AG20443 (cell line): ENCODE measurements around the gene NCAM2.

Experiments used
- DNase-seq: peaks from one replicate; pipeline ENCODE4 v3.0.0; 2012; ENCODE audit warnings: low spot score, mixed read lengths

The NCAM2 gene

DNA sequence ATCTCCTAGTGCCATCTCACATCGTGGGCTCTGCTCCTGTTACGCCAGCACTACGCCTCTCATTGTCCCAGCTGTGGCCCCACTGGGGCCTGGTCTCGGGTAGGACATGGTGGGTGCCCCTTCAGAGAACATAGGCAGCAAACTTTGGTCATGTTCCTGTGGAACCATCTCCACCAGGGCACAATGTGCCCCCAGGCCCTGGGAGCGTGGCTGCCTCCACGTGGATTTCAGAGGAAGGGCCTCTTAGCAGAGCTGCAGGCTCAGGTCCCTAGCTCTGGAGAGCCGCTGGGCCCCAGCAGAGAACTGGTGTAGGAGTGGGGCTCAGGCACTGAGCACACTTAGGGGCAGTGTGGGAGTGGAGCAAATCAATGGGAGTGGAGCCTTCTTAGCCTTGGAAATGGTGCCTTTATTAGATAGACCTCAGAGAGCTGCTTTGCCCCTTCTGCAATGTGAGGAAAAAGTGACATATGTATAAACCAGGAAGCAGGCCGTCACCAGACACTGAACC lies 460.0 kb downstream of the NCAM2 start:
- no peak for DNase-seq

DNA sequence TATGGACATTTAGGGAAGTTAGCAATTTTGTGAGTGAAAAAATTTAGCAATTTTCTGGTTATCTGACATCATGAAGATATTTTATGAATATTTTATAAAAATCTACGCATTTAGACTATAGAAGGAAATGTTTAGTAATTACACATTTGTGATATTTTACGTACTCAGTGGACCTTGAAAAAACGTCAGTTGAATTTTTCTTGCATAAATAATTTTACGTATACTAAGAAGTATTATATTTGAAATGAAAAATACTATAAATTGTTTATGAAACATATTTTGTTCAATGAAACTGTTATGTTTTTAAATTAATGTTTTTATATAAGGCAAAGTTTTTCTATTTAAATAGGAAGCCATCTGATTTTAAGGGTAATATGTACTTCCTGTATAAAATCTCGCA lies 462.8 kb downstream of the NCAM2 start:
- DNase-seq: no peak

DNA sequence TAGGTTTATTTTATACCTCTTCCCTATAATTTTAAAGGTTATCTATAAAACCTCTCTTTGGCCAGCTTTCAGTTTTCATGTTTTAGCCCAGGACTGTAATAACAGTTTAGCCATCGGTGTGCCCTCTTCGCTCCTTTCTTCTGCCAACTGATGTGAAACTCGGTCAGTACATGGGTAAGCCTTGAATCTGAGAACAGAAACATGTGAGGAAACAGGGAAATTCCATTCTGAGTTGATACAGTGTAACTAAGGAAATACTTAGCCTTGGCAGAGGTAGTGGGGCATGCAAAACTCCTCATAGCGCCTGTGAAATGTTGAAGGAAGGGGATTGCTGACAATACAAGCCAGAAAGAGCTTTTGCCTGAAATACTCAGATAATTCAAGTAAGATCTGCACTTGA lies 465.2 kb downstream of the NCAM2 start:
- DNase-seq: no peak

GRCh38 chr21:21464684-21465083 lies 466.5 kb downstream of the NCAM2 start:
- no peak for DNase-seq

DNA sequence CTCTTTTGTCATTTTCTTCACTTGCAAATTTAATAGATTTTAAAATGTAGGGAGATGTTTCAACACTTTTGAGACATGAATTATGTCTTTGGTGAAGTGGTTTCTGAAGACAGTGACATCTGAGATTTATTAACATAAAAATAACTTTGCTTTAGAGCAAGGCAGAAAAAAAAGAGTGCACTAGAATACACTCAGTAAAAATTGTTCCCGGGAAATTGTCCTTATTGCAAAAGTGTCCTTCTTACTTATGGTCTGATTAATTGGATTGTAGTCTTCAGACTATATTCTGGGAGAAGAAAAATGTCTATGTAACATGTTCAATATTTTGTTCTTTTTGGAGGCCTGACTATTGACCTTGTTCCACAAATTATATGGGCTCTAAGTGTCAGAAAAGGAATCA lies 468.5 kb downstream of the NCAM2 start:
- DNase-seq: no peak

DNA sequence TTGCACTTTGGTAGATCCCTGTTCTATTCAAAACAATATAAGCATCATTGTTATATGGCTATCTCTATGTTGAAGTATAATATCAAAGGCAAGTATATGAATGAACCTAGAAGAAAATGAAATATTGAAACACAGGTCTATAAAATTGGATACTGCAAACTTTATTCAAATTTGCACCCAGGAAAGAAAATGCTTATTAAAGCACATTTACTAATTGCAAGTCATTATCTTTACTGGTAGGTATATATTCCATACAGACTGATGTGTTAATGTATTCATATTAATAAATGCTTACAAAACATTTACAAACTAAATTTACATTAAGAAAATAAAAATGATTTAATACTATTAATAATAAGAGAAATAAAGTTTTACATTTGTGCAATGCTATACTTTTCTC lies 469.8 kb downstream of the NCAM2 start:
- DNase-seq: no peak

DNA sequence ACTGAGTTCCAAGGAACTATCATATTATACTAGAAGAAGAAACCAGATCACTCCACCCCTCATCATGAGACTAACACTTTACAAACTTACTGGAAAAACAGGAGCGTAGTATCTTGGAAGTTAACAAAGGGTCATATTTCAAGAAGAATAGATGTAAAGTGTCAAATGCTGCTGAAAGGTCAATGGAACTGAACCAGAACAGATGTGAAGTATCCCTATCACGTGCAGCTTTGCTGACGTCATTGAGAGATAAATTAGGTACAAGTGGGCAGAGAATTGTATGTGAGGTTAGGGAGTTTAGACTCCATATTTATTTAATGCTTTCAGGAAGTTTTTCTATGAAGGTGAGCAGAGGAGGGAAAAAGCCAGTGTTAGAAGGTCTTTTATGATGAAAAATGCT lies 483.0 kb downstream of the NCAM2 start:
- DNase-seq: no peak

DNA sequence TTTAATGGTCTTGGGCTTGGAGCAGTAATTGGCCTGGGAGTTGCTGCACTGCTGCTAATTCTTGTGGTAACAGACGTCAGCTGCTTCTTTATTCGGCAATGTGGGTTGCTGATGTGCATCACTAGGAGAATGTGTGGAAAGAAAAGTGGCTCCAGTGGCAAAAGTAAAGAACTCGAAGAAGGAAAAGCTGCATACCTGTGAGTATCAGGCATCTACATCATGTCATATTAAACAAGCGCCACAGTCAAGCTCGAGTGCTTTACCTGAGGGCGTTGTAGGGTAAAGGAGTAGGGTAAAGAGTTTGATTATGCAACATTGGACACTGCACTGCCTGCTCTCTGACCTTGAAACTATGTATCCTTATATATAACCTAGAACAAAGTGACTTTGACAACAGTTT lies 510.6 kb downstream of the NCAM2 start:
- DNase-seq: no peak

- DNase-seq: no peak
Measured at GRCh38 chr21:21530680-21531079, 532.5 kb downstream of the NCAM2 start.

DNA sequence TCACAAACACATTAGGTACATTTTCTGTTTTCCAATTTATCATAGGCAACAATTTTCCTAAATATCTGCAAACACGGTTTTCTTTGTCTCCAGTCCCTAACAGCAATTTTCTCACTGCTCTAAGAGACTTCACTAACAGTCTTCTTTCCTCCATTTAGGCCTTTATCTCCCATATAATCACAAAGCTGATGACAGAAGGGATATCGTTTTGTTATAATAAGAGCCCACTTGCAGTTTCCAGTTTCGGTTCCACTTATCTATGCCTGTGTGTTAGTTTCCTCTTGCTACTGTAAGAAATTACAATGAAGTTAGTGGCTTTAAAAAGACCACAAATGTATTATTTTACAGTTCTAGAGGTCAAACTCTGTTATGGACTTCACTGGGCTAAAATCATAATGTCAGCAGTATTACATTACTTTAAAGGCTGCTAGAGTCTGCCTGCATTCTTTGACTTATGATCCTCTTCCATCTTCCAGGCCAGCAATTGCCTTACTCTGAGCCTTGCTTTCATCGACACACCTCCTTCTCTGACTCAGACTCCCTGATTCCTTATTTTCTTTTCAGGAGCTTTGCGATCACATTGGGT lies 549.3 kb downstream of the NCAM2 start:
- DNase-seq: no peak

DNA sequence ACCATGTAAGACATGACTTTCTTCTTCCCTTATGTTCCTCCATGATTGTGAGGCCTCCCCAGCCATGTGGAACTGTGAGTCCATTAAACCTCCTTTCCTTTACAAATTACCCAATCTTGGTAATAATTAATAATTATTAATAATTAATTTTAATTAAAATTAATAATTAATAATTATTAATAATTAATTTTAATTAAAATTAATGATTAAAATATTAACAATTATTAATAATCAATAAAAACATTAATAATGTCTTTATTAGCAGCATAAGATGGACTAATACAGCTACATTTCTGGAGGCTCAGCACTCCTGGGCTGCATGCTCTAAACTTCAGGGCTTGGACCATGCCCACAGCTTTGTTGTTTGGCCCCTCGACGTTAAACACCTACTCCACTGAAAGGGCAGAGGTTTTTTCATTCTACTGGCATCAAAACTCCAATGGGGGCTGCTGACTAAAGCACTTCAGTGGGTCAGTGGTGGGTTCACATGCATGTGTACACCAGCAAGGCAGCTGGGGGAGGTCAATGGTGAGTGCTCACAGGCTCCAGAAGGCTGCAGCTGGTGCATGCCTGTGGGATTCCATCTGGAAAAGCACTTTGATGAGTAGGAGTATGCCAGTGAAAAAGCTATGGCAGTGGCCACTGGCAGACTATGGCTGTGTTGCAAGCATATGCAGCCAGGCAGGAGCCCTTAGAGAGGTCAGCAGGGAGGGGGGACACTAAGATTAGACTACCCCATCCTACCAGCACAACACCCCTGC lies 561.3 kb downstream of the NCAM2 start:
- DNase-seq: no peak
